IPS-20b (cell line): ENCODE measurements around the gene FN3K.
"Not testable (repeated sequence)": the region's sequence is repeated elsewhere in the genome, so short reads cannot be mapped to it uniquely, and the experiment has no call there.

Source experiments
- H3K27ac ChIP-seq: one replicate; pipeline ENCODE4 v1.5.1; 2013; ENCODE audit warnings: low read length
- H3K27me3 ChIP-seq: 2 replicates; pipeline ENCODE4 v1.6.1; 2013; ENCODE audit warnings: mild to moderate bottlenecking, low read length, inconsistent platforms; ENCODE audit not compliant: insufficient read depth
- H3K36me3 ChIP-seq: 2 replicates; pipeline ENCODE4 v1.6.1; 2013; ENCODE audit warnings: low read depth, mild to moderate bottlenecking, inconsistent platforms, low read length, moderate library complexity; ENCODE audit not compliant: insufficient read depth
- H3K4me1 ChIP-seq: 2 replicates; pipeline ENCODE4 v1.6.1; 2013; ENCODE audit warnings: mild to moderate bottlenecking, control low read depth, inconsistent platforms, low read length, moderate library complexity; ENCODE audit not compliant: insufficient read depth
- H3K4me3 ChIP-seq: 2 replicates; pipeline ENCODE4 v1.5.1; 2013; ENCODE audit warnings: mild to moderate bottlenecking, low read length, inconsistent platforms
- H3K9ac ChIP-seq: 2 replicates; pipeline ENCODE4 v1.6.1; 2013; ENCODE audit warnings: low read depth, mild to moderate bottlenecking, inconsistent platforms, low read length, moderate library complexity
- H3K9me3 ChIP-seq: 2 replicates; pipeline ENCODE4 v1.6.1; 2013; ENCODE audit warnings: mild to moderate bottlenecking, low read depth, low read length, inconsistent platforms; ENCODE audit not compliant: insufficient read depth

The FN3K gene

GRCh38 chr17:82769041-82769440, 33.6 kb downstream of the FN3K start:
- H3K4me1 ChIP-seq = no peaks in the 10 kb centered on the region
- H3K27ac ChIP-seq = no peak overlapping the region
- peaks cover 83% of the 10 kb centered on the region for H3K36me3 ChIP-seq
- no peaks in the 10 kb centered on the region for H3K27me3 ChIP-seq
- H3K9me3 ChIP-seq = no peaks in the 10 kb centered on the region
- H3K9ac ChIP-seq = no peak overlapping the region
- H3K4me3 ChIP-seq = no peak overlapping the region

- H3K27me3 ChIP-seq = no peaks in the 10 kb centered on the region
- H3K4me3 ChIP-seq = no peak overlapping the region
Observed at GRCh38 chr17:82772026-82772425, 36.6 kb downstream of the FN3K start.

GRCh38 chr17:82774456-82774855, 39.0 kb downstream of the FN3K start:
- not testable (repeated sequence) for H3K27ac ChIP-seq, H3K9ac ChIP-seq, H3K9me3 ChIP-seq, H3K4me3 ChIP-seq, H3K27me3 ChIP-seq, H3K4me1 ChIP-seq
- H3K36me3 ChIP-seq = peaks cover 54% of the 10 kb centered on the region

More at GRCh38 chr17:82772026-82772425, 36.6 kb downstream of the FN3K start:
- Histone ChIP-seq H3K9ac (no peak overlapping the region), H3K9me3 (no peaks in the 10 kb centered on the region), H3K36me3 (peaks cover 73% of the 10 kb centered on the region), H3K4me1 (no peaks in the 10 kb centered on the region), H3K27ac (no peak overlapping the region)

- no peaks in the 10 kb centered on the region for H3K27me3 ChIP-seq
- no peak overlapping the region for H3K9ac ChIP-seq
- H3K4me3 ChIP-seq = no peak overlapping the region
- no peaks in the 10 kb centered on the region for H3K4me1 ChIP-seq
- H3K36me3 ChIP-seq = peaks cover 47% of the 10 kb centered on the region
- H3K27ac ChIP-seq = no peak overlapping the region
- no peaks in the 10 kb centered on the region for H3K9me3 ChIP-seq
Observed at GRCh38 chr17:82775001-82775823, 39.8 kb downstream of the FN3K start.

GRCh38 chr17:82776454-82776853, 41.0 kb downstream of the FN3K start:
- Histone ChIP-seq H3K4me3 (no peak overlapping the region), H3K27ac (no peak overlapping the region), H3K9me3 (no peaks in the 10 kb centered on the region), H3K4me1 (no peaks in the 10 kb centered on the region), H3K9ac (no peak overlapping the region), H3K27me3 (no peaks in the 10 kb centered on the region), H3K36me3 (peaks cover 36% of the 10 kb centered on the region)

- peaks cover 35% of the 10 kb centered on the region for H3K36me3 ChIP-seq
- H3K4me3 ChIP-seq, H3K9ac ChIP-seq, H3K27ac ChIP-seq, H3K4me1 ChIP-seq, H3K9me3 ChIP-seq, H3K27me3 ChIP-seq: not testable (repeated sequence)
Observed at GRCh38 chr17:82777778-82778375, 42.5 kb downstream of the FN3K start.

GRCh38 chr17:82779541-82779940, 44.1 kb downstream of the FN3K start:
- Histone ChIP-seq H3K36me3 (peaks cover 47% of the 10 kb centered on the region), H3K9ac (no peak overlapping the region), H3K4me1 (peaks cover 3% of the 10 kb centered on the region; the same call in 1 of the 2 replicates), H3K27me3 (no peaks in the 10 kb centered on the region), H3K9me3 (no peaks in the 10 kb centered on the region), H3K4me3 (no peak overlapping the region), H3K27ac (no peak overlapping the region)

- peaks cover 3% of the 10 kb centered on the region; the same call in 1 of the 2 replicates for H3K4me1 ChIP-seq
- H3K36me3 ChIP-seq = peaks cover 48% of the 10 kb centered on the region
- no peaks in the 10 kb centered on the region for H3K27me3 ChIP-seq
- H3K4me3 ChIP-seq = no peak overlapping the region
- no peaks in the 10 kb centered on the region for H3K9me3 ChIP-seq
- no peak overlapping the region for H3K27ac ChIP-seq
- H3K9ac ChIP-seq = no peak overlapping the region
Observed at GRCh38 chr17:82780195-82780594, 44.8 kb downstream of the FN3K start.

- Histone ChIP-seq H3K9ac (no peak overlapping the region), H3K27ac (no peak overlapping the region), H3K4me1 (peaks cover 3% of the 10 kb centered on the region; the same call in 1 of the 2 replicates), H3K4me3 (no peak overlapping the region), H3K36me3 (peaks cover 43% of the 10 kb centered on the region), H3K27me3 (no peaks in the 10 kb centered on the region), H3K9me3 (no peaks in the 10 kb centered on the region)
Observed at GRCh38 chr17:82780971-82781893, 45.8 kb downstream of the FN3K start.

GRCh38 chr17:82781894-82782274, 46.5 kb downstream of the FN3K start:
- no peaks in the 10 kb centered on the region for H3K9me3 ChIP-seq
- H3K9ac ChIP-seq = no peak overlapping the region
- H3K36me3 ChIP-seq = peaks cover 36% of the 10 kb centered on the region
- no peak overlapping the region for H3K27ac ChIP-seq
- no peaks in the 10 kb centered on the region for H3K27me3 ChIP-seq
- peaks cover 3% of the 10 kb centered on the region; the same call in 1 of the 2 replicates for H3K4me1 ChIP-seq
- no peak overlapping the region for H3K4me3 ChIP-seq

GRCh38 chr17:82782657-82783207, 47.3 kb downstream of the FN3K start:
- Histone ChIP-seq H3K9ac (no peak overlapping the region), H3K36me3 (peaks cover 33% of the 10 kb centered on the region), H3K27ac (no peak overlapping the region), H3K4me3 (no peak overlapping the region), H3K27me3 (no peaks in the 10 kb centered on the region), H3K9me3 (no peaks in the 10 kb centered on the region), H3K4me1 (peaks cover 3% of the 10 kb centered on the region; the same call in 1 of the 2 replicates)
